SK-N-MC (cell line): ENCODE results near the gene FAM133A.

Source experiments
- EZH2 ChIP-seq: fragments of 200-600 bp; sonication (generic); IDR thresholded peaks from one replicate; pipeline ENCODE4 v1.6.1; 2017; ENCODE audit warnings: antibody characterized with exemption
- POLR2AphosphoS5 ChIP-seq: IDR thresholded peaks from 2 replicates; pipeline ENCODE4 v1.6.1; 2012; ENCODE audit warnings: mild to moderate bottlenecking, low read depth, low read length, borderline replicate concordance

DNA sequence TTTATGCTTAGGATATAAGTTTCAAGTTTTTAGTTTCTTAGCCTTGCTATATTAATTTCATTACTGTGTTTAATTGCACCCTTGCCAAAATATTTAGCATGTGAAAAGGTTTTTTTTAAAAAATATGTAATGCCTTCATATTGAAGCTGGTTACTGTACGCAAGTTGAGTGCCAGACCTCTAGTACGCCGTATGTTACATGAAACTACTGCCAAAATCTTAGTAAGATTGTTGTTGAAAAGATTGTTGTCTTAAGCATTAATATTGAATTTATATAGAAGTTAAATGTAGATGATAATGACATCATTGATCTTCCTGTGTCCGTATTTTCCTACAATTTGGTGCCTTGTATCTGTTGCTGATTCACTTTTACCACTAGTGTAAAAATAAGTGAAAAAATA is 37.1 kb downstream of the FAM133A start:
- TF ChIP-seq EZH2 (no peak), POLR2AphosphoS5 (no peak)
